ENCODE results near the gene SAMD8. TPM values are rescaled to one million over a fixed set of nuclear protein-coding genes. Genes with fewer than 3 reads are reported as not detected.
"Not testable (repeated sequence)": the region's sequence is repeated elsewhere in the genome, so short reads cannot be mapped to it uniquely, and the experiment has no call there.

The SAMD8 gene
- total RNA-seq, 1 experiment from 2014 or later = 23.6 TPM

DNA sequence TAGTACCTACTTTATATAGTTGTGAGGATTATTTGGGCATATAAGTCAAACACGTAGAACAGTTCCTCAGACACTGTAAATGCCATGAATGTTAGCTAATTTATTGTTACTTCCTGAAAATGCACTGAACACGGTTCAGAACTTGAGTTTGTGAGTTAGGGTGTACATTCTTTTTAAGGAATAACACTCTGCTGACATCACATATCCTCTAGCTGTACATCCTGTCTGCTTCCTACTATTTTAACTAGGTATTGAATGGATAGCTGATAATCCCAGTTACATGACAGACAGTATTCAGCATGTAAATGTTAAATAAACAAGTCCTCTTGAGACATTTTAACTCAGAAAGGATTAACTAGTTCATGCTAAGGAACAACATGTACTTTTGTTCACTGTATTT lies 16.0 kb downstream of the SAMD8 start:
- Histone ChIP-seq H3K27me3 (ENCODE audit: insufficient read depth, low read length) (no peaks in the 10 kb centered on the region), H3K79me2 (ENCODE audit: insufficient read depth, low read length) (peaks cover 42% of the 10 kb centered on the region), H3K36me3 (ENCODE audit: control insufficient read depth in 1 of 2, insufficient read depth in 2 of 2, low read length in 2 of 2) (no peaks in the 10 kb centered on the region), H3K4me1 (ENCODE audit: control insufficient read depth in 1 of 2, insufficient read depth in 2 of 2, low read length in 2 of 2) (no peaks in the 10 kb centered on the region), H3K27ac (ENCODE audit: low read depth, low read length) (no peak overlapping the region), H3K9me2 (ENCODE audit: insufficient read depth) (no peaks in the 10 kb centered on the region), H3K9ac (ENCODE audit: low read length) (no peak overlapping the region), H2AFZ (ENCODE audit: low read depth, low read length, poor library complexity, severe bottlenecking) (no peak overlapping the region), H3K4me2 (ENCODE audit: low read length) (no peak overlapping the region), H4K20me1 (ENCODE audit: insufficient read depth) (no peaks in the 10 kb centered on the region), H3K4me3 (replicated peaks in 1 of 2; ENCODE audit: low read depth in 1 of 2, low read length in 2 of 2) (no peak overlapping the region), H3K9me3 (ENCODE audit: control insufficient read depth in 1 of 2, insufficient read depth in 1 of 2, low read depth in 1 of 2, low read length in 2 of 2) (no peaks in the 10 kb centered on the region)
- no TSS peak for BruUV-seq (replicated peaks)
- no peak for DNase-seq (ENCODE audit: low read depth, low spot score)
- CTCF ChIA-PET = no interaction called here
- intact Hi-C loops (cut with micrococcal nuclease) = no loop called here
- POLR2A ChIA-PET = no interaction called here
- RAD21 ChIA-PET (ENCODE audit: low non-redundant PET in 1 of 2, low total read pairs in 2 of 2, uncharacterized antibody in 2 of 2, unreplicated experiment in 2 of 2) = no interaction called here
- no peak for ATAC-seq
- TF ChIP-seq ZFX (IDR thresholded peaks at IDR 0.05) (no peak), ELF1 (IDR thresholded peaks at IDR 0.05; ENCODE audit: borderline replicate concordance, low read depth) (no peak), SP1 (IDR thresholded peaks at IDR 0.05; ENCODE audit: low read depth) (no peak)
- TF ChIP-seq, protein P1, sequence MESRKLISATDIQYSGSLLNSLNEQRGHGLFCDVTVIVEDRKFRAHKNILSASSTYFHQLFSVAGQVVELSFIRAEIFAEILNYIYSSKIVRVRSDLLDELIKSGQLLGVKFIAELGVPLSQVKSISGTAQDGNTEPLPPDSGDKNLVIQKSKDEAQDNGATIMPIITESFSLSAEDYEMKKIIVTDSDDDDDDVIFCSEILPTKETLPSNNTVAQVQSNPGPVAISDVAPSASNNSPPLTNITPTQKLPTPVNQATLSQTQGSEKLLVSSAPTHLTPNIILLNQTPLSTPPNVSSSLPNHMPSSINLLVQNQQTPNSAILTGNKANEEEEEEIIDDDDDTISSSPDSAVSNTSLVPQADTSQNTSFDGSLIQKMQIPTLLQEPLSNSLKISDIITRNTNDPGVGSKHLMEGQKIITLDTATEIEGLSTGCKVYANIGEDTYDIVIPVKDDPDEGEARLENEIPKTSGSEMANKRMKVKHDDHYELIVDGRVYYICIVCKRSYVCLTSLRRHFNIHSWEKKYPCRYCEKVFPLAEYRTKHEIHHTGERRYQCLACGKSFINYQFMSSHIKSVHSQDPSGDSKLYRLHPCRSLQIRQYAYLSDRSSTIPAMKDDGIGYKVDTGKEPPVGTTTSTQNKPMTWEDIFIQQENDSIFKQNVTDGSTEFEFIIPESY (IDR thresholded peaks at IDR 0.05; ENCODE audit: extremely low read depth, insufficient replicate concordance, low read length) = no peak

DNA sequence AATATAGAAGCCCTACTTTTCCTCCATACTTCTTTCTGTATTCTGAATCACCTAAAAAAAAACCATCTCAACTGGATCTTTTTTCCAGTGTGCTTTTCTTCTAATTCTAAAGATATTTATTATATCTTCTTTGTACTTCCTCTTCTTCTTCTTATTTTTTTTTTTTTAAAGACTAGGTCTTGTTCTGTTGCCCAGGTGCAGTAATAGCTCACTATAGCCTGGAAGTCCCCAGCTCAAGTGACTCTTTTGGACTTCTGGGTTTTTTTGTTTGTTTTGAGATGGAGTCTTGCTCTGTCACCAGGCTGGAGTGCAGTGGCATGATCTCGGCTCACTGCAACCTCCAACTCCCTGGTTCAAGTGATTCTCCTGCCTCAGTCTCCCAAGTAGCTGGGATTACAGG lies 17.5 kb downstream of the SAMD8 start:
- H3K4me3 ChIP-seq (replicated peaks in 1 of 2; ENCODE audit: low read depth in 1 of 2, low read length in 2 of 2); intact Hi-C loops (cut with micrococcal nuclease); POLR2A ChIA-PET; H3K4me1 ChIP-seq (ENCODE audit: control insufficient read depth in 1 of 2, insufficient read depth in 2 of 2, low read length in 2 of 2); ATAC-seq; H3K36me3 ChIP-seq (ENCODE audit: control insufficient read depth in 1 of 2, insufficient read depth in 2 of 2, low read length in 2 of 2); BruUV-seq (replicated peaks); H3K9me2 ChIP-seq (ENCODE audit: insufficient read depth); CTCF ChIA-PET; DNase-seq (ENCODE audit: low read depth, low spot score); H3K9ac ChIP-seq (ENCODE audit: low read length); H2AFZ ChIP-seq (ENCODE audit: low read depth, low read length, poor library complexity, severe bottlenecking); H4K20me1 ChIP-seq (ENCODE audit: insufficient read depth); H3K4me2 ChIP-seq (ENCODE audit: low read length); RAD21 ChIA-PET (ENCODE audit: low non-redundant PET in 1 of 2, low total read pairs in 2 of 2, uncharacterized antibody in 2 of 2, unreplicated experiment in 2 of 2); H3K27ac ChIP-seq (ENCODE audit: low read depth, low read length); H3K27me3 ChIP-seq (ENCODE audit: insufficient read depth, low read length); H3K9me3 ChIP-seq (ENCODE audit: control insufficient read depth in 1 of 2, insufficient read depth in 1 of 2, low read depth in 1 of 2, low read length in 2 of 2): not testable (repeated sequence)
- peaks cover 38% of the 10 kb centered on the region; the same call in 1 of the 2 replicates for H3K79me2 ChIP-seq (ENCODE audit: insufficient read depth, low read length)

All from HCT116 (cell line).